ENCODE data around the gene LACRT. TPM values are rescaled to one million over a fixed set of nuclear protein-coding genes. Genes with fewer than 3 reads are reported as not detected.
"Not testable (repeated sequence)": the region's sequence is repeated elsewhere in the genome, so short reads cannot be mapped to it uniquely, and the experiment has no call there.

Gene LACRT
- total RNA-seq, 1 donor from 2014 or later = not detected

GRCh38 chr12:54667945-54668344 lies 33.2 kb upstream of the LACRT start:
- no peaks in the 10 kb centered on the region for H3K36me3 Mint-ChIP-seq (ENCODE audit: insufficient read depth)
- no peak for TF ChIP-seq CTCF (IDR thresholded peaks at IDR 0.05; ENCODE audit: unreplicated experiment)
- H3K4me3 Mint-ChIP-seq (ENCODE audit: low read depth) = no peak overlapping the region
- peaks cover 3% of the 10 kb centered on the region for H3K4me1 Mint-ChIP-seq (ENCODE audit: low read depth)
- no peak for DNase-seq (ENCODE audit: low spot score, unreplicated experiment)
- no peak overlapping the region for H3K27ac Mint-ChIP-seq
- H3K27me3 Mint-ChIP-seq = no peaks in the 10 kb centered on the region
- H3K9me3 Mint-ChIP-seq (ENCODE audit: low read depth) = no peaks in the 10 kb centered on the region

- no peak for DNase-seq (ENCODE audit: low spot score, unreplicated experiment)
- Mint-ChIP-seq H3K4me3 (ENCODE audit: low read depth) (no peak overlapping the region), H3K36me3 (ENCODE audit: insufficient read depth) (no peaks in the 10 kb centered on the region), H3K27ac (no peak overlapping the region), H3K27me3 (no peaks in the 10 kb centered on the region), H3K4me1 (ENCODE audit: low read depth) (peaks cover 3% of the 10 kb centered on the region), H3K9me3 (ENCODE audit: low read depth) (no peaks in the 10 kb centered on the region)
- TF ChIP-seq CTCF (IDR thresholded peaks at IDR 0.05; ENCODE audit: unreplicated experiment) = no peak
Observed at GRCh38 chr12:54666008-54666407, 31.3 kb upstream of the LACRT start.

- not testable (repeated sequence) for H3K27ac Mint-ChIP-seq; H3K4me1 Mint-ChIP-seq (ENCODE audit: low read depth); H3K36me3 Mint-ChIP-seq (ENCODE audit: insufficient read depth); DNase-seq (ENCODE audit: low spot score, unreplicated experiment); H3K27me3 Mint-ChIP-seq; H3K9me3 Mint-ChIP-seq (ENCODE audit: low read depth); H3K4me3 Mint-ChIP-seq (ENCODE audit: low read depth)
Observed at GRCh38 chr12:54665022-54665635, 30.4 kb upstream of the LACRT start.

- Mint-ChIP-seq H3K9me3 (ENCODE audit: low read depth) (no peaks in the 10 kb centered on the region), H3K27ac (no peak overlapping the region), H3K27me3 (peaks cover 15% of the 10 kb centered on the region), H3K4me1 (ENCODE audit: low read depth) (peaks cover 3% of the 10 kb centered on the region), H3K4me3 (ENCODE audit: low read depth) (no peak overlapping the region), H3K36me3 (ENCODE audit: insufficient read depth) (no peaks in the 10 kb centered on the region)
- TF ChIP-seq CTCF (IDR thresholded peaks at IDR 0.05; ENCODE audit: unreplicated experiment) = no peak
- no peak for DNase-seq (ENCODE audit: low spot score, unreplicated experiment)
Observed at GRCh38 chr12:54663603-54664002, 28.9 kb upstream of the LACRT start.

- Mint-ChIP-seq H3K4me3 (ENCODE audit: low read depth) (no peak overlapping the region), H3K27ac (no peak overlapping the region), H3K4me1 (ENCODE audit: low read depth) (peaks cover 6% of the 10 kb centered on the region), H3K36me3 (ENCODE audit: insufficient read depth) (no peaks in the 10 kb centered on the region), H3K9me3 (ENCODE audit: low read depth) (no peaks in the 10 kb centered on the region), H3K27me3 (peaks cover 22% of the 10 kb centered on the region)
- TF ChIP-seq CTCF (IDR thresholded peaks at IDR 0.05; ENCODE audit: unreplicated experiment) = no peak
- DNase-seq (ENCODE audit: low spot score, unreplicated experiment) = no peak
Observed at GRCh38 chr12:54662026-54662425, 27.3 kb upstream of the LACRT start.

GRCh38 chr12:54661048-54661447 lies 26.4 kb upstream of the LACRT start:
- DNase-seq (ENCODE audit: low spot score, unreplicated experiment) = no peak
- H3K4me3 Mint-ChIP-seq (ENCODE audit: low read depth) = no peak overlapping the region
- TF ChIP-seq CTCF (IDR thresholded peaks at IDR 0.05; ENCODE audit: unreplicated experiment) = no peak
- H3K27ac Mint-ChIP-seq = no peak overlapping the region
- H3K36me3 Mint-ChIP-seq (ENCODE audit: insufficient read depth) = no peaks in the 10 kb centered on the region
- H3K4me1 Mint-ChIP-seq (ENCODE audit: low read depth) = peaks cover 14% of the 10 kb centered on the region
- H3K27me3 Mint-ChIP-seq = peaks cover 26% of the 10 kb centered on the region
- H3K9me3 Mint-ChIP-seq (ENCODE audit: low read depth) = no peaks in the 10 kb centered on the region
